ENCODE data around the gene TRIM56.
A peak's percentile ranks its signal among the peaks of the same experiment; 100 is the strongest.
"Not testable (repeated sequence)": the region's sequence is repeated elsewhere in the genome, so short reads cannot be mapped to it uniquely, and the experiment has no call there.

Gene TRIM56

DNA sequence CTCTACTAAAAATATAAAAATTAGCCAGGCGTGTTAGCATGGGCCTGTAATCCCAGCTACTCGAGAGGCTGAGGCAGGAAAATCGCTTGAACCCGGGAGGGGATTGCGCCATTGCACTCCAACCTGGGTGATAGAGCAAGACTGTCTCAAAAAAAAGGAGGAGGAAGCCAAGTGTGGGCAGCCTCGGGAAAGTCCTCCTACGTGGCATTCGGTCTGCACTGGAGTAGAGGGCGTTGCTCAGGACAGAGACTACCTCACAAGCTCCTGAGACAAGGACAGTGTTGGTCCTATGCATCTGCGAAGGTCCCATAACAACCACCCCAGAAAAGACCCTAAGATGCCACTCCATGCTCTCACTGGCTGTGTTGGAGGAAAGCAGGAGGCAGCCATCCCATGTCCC is 31.6 kb downstream of the TRIM56 start:
- no peak for DNase-seq

DNA sequence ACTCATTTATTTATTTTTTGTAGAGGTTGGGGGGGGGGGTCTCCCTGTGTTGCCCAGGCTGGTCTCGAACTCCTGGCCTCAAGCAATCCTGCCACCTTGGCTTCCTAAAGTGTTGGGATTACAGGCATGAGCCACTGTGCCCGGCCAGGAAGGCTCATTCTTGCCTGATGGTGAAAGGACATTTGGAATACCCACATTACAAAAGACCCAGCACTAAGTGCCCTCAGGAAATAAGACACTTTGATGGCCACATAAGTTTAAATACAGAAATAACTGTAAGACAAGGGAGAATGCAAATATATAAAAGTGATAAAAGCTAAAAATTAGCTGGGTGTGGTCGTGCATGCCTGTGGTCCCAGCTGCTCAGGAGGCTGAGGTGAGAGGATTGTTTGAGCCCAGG is 33.6 kb downstream of the TRIM56 start:
- no peak for DNase-seq

- no peak for DNase-seq
These were observed 34.6 kb downstream of the TRIM56 start for GRCh38 chr7:101119876-101120275.

GRCh38 chr7:101120315-101120714 is 35.0 kb downstream of the TRIM56 start:
- no peak for DNase-seq

DNA sequence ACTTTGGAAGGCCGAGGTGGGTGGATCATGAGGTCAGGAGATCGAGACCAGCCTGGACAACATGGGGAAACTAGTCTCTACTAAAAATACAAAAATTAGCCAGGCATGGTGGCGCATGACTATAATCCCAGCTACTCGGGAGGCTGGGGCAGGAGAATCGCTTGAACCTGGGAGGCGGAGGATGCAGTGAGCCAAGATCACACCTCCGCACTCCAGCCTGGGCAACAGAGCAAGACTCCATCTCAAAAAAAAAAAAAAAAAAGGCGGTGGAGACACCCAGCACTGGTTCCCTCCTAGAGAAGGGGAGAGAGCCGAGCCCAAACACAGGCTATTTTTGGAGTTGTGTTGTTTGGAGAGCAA is 36.3 kb downstream of the TRIM56 start:
- not testable (repeated sequence) for DNase-seq

DNA sequence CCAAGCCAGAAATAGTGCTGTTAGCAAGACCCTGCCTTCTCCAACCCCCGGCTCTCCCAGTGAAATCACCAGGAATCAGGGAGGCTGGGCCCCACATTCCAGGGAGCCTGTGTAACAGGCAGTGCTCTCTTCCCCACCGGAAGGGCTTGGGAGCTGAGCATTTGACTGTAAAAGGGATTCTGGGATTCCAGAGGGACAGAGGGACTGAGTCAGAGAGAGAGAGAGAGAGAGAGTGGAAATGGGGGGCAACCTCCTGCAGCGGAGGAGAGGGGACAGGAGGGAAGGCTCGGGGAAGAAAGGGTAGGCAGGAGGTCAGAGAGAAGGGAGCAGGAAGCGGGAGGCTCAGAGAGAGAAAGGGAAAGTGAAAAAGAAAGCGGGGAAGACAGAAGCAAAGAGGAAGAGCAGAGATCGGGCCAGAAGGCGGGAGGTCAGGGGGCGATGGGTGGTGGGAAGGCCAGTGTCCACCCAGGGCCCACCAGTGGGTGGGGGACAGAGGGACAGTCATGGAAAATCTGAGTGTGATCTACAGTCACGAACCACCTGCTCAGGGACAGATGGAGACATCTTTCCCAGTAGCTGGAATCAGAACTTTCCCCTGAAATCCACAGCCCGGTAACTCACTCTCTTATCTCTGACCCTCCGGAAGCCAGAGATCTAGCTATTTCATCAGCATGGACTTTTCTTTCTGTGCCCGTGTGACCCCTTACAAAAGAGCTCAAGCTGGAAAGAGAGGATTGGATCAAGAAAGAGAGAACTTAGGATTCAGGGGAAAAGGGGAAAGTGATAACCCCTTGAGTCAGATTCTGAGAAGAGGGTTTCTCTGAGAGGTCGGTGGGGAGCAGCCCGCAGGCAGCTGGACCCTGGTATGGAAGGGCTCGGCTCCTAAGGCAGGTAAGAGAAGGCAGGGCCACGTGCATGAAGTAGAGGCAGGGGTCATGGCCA is 37.0 kb downstream of the TRIM56 start:
- no peak for DNase-seq

GRCh38 chr7:101122933-101123702 is 37.8 kb downstream of the TRIM56 start:
- no peak for DNase-seq

- no peak for DNase-seq
These were observed 38.4 kb downstream of the TRIM56 start for GRCh38 chr7:101123703-101124068.

DNA sequence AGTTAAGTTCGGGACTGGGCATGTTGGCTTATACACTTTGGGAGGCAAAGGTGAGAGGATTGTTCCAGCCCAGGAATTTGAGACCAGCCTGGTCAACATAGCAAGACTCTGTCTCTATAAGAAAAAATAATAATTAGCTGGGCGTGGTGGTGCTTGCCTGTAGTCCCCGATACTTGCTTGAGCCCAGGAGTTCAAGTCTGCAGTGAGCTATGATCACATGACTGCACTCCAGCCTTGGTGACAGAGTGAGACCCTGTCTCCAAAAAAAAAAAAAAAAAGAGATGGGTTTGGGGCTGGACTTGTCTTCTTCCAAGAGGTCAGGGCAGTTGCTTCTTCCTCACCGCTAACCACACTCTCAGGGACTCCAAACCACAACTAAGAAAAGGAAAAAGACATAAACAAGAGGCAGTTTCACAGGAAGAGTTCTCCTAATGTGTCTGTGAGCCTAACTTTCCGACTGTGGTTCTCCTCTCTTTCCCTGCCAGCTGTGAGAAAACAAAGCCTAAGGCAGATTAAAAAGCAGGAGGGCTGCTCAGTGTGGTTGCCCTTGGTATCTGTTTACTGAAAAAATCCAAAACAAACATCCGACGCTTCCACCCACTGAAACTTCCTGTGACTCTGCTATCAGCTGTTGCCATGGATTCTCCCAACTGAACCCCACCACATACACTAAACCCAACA is 39.2 kb downstream of the TRIM56 start:
- peak; percentile 27 to 37 for DNase-seq

DNA sequence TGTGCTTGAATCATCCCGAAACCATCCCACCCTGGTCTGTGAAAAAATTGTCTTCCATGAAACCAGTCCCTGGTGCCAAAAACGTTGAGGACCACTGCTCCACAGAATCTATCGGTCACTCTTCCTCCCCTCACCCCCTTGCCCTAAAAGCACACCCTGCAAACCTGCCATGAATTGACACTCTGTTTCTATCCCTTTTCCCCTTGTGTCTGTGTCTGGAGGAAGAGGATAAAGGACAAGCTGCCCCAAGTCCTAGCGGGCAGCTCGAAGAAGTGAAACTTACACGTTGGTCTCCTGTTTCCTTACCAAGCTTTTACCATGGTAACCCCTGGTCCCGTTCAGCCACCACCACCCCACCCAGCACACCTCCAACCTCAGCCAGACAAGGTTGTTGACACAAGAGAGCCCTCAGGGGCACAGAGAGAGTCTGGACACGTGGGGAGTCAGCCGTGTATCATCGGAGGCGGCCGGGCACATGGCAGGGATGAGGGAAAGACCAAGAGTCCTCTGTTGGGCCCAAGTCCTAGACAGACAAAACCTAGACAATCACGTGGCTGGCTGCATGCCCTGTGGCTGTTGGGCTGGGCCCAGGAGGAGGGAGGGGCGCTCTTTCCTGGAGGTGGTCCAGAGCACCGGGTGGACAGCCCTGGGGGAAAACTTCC is 40.8 kb downstream of the TRIM56 start:
- no peak for DNase-seq

DNA sequence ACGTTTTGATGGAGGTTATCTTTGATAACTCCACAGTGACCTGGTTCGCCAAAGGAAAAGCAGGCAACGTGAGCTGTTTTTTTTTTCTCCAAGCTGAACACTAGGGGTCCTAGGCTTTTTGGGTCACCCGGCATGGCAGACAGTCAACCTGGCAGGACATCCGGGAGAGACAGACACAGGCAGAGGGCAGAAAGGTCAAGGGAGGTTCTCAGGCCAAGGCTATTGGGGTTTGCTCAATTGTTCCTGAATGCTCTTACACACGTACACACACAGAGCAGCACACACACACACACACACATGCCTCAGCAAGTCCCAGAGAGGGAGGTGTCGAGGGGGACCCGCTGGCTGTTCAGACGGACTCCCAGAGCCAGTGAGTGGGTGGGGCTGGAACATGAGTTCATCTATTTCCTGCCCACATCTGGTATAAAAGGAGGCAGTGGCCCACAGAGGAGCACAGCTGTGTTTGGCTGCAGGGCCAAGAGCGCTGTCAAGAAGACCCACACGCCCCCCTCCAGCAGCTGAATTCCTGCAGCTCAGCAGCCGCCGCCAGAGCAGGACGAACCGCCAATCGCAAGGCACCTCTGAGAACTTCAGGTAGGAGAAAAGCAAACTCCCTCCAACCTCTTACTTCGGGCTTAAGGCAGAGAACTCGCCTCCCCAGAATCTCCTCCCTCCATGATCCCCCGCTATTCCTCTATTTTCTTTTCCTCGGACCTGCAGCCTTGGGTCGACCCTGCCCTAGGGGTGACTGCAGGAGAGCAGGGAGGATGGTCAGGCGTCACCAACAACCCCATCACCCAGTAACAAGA is 41.6 kb downstream of the TRIM56 start, which contains the start of gene SERPINE1:
Gene SERPINE1, plus strand, starts transcription at position 454 of the 809 bp plus-strand sequence. CDS start 1,290 bp downstream, outside the sequence.
- peak; percentile 15 to 18 for DNase-seq

DNA sequence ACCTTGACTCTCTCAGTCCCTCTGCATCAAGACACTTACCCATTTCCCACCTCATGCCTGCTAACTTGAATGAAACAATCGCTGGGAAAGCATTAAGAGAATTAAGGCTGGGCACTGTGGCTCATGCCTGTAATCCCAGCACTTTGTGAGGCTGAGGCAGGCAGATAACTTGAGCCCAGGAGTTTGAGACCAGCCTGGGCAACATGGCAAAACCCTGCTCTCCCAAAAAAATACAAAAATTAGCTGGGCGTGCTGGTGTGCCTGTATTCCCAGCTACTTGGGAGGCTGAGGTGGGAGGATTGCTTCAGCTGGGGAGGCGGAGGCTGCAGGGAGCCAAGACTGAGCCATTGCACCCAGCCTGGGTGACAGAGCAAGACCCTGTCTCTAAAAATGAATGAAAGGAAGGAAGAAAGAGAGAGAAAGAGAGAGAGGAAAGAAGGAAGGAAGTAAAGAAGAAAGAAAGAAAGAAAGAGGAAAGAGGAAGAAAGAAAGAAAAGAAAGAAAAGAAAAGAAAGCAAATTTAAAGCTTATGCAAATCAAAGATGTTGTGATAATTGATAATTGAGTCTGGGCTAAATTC is 42.3 kb downstream of the TRIM56 start:
- DNase-seq = no peak

GRCh38 chr7:101128040-101128834 is 43.0 kb downstream of the TRIM56 start:
- no peak for DNase-seq

- no peak for DNase-seq
These were observed 44.4 kb downstream of the TRIM56 start for GRCh38 chr7:101129603-101130117.

GRCh38 chr7:101132626-101133600 is 47.6 kb downstream of the TRIM56 start:
- DNase-seq = not testable (repeated sequence)

- DNase-seq = no peak
These were observed 48.5 kb downstream of the TRIM56 start for GRCh38 chr7:101133621-101134398.

DNA sequence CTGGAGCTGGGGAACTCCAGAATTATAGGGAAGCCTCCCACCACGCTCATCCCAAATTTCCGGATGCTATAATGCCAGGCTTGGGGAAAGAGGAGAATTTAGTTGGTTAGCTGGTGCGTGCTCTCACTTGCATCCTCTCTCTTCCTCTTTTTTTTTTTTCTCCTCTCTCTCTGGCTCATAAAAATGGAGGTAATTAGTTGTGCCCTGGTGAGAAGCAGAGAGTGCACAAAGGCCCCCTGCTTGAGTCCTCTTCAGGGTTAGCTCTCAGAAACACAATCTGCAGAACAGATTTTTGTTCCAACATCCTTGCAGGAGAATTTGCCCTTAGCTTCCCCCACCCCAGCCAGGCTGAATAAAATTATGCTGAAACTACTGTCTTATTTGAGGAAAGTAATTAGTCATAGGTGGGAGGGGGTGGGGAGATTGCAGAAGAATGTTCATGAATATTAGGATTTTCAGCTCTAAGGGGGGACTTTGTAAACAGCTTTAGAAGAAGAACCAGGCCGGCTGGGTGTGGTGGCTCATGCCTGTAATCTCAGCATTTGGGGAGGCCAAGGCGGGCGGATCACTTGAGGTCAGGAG is 49.2 kb downstream of the TRIM56 start:
- DNase-seq = no peak

- no peak for DNase-seq
These were observed 52.5 kb downstream of the TRIM56 start for GRCh38 chr7:101137651-101138212.
